ENCODE data around the gene SH3RF3.

Gene SH3RF3

DNA sequence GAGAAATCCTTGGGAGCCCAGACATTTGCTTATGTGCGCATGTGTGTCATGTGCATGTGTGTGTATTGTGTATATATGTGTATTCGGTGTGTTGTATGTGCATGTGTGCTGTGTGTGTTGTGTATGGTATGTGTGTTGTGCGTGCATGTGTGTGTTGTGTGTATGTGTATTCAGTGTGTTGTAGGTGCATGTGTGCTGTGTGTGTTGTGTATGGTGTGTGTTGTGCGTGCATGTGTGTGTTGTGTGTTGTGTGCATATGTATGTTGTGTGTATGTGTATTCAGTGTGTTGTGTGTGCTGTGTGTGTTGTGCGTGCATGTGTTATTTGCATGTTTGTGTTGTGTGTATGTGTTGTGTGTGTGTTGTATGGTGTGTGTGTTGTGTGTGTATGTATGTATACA is 136.9 kb downstream of the SH3RF3 start:
- TF ChIP-seq GATA3 (IDR thresholded peaks at IDR 0.05; ENCODE audit: low read depth, low read length) (no peak), GATA2 (IDR thresholded peaks at IDR 0.05; ENCODE audit: low read depth, low read length) (no peak)

DNA sequence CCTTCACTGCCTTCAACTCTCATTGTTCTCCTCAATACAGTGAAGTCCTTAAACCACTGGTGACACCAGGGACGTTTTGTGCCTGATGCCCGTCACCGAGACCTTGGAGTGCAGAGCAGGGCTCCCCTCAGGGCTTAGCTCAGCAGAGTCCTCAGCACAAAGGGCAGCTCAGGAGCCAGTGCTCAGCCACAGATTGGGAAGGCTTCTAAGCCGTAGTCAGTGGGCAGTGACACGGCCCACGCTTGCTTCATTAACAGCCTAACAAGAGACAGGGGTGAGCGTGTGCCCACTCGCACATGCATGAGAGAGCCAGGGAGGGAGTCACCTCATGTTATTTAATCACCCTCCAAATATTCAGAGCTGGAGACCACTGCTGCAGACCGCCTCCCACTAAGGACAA is 137.5 kb downstream of the SH3RF3 start:
- TF ChIP-seq GATA2 (IDR thresholded peaks at IDR 0.05; ENCODE audit: low read depth, low read length) = no peak
- no peak for TF ChIP-seq GATA3 (IDR thresholded peaks at IDR 0.05; ENCODE audit: low read depth, low read length)

DNA sequence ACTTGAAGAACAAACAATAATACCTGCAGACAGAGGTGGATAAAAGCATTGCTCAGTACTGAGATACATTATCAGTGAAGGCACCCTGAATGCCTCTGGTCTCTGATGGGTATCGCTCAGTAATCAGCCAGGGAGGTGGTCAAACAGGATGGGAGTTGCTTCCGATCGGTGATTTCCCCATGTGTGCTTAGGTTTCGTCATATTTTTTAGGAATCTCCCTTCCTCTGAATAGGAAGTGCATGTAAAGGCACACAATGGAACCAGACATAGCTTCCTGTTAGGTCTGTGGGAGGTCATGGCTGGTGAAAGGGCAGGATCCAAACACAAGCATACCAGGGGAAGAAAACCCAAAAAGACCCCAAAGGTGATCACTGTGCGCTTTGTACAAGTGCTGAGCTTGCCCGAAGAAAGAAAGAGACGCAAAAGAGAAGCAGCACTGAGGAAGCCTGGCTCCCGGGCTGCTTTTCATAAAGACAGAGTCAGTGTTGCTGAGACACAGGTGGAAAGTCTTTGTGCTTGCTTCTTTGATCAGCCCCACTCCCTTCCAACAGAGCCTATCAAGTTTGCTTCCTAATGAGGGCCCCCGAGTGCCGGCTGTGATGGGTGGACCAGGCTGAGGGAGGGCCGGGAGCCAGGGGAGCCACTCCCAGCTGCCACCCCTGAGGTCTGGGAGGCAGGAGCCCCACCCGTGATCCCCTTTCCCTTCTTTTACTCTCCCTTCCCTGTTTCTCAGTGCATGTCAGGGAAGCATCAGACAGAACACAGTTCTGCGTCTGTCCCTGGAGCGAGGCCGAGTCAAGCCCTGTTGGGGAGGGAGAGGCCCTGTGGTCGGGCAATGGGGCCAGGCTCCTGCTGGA is 138.2 kb downstream of the SH3RF3 start:
- TF ChIP-seq GATA2 (IDR thresholded peaks at IDR 0.05; ENCODE audit: low read depth, low read length) (no peak), GATA3 (IDR thresholded peaks at IDR 0.05; ENCODE audit: low read depth, low read length) (no peak)

- TF ChIP-seq GATA2 (IDR thresholded peaks at IDR 0.05; ENCODE audit: low read depth, low read length) = no peak
- TF ChIP-seq GATA3 (IDR thresholded peaks at IDR 0.05; ENCODE audit: low read depth, low read length) = no peak
These were observed 139.9 kb downstream of the SH3RF3 start for GRCh38 chr2:109268916-109269315.

DNA sequence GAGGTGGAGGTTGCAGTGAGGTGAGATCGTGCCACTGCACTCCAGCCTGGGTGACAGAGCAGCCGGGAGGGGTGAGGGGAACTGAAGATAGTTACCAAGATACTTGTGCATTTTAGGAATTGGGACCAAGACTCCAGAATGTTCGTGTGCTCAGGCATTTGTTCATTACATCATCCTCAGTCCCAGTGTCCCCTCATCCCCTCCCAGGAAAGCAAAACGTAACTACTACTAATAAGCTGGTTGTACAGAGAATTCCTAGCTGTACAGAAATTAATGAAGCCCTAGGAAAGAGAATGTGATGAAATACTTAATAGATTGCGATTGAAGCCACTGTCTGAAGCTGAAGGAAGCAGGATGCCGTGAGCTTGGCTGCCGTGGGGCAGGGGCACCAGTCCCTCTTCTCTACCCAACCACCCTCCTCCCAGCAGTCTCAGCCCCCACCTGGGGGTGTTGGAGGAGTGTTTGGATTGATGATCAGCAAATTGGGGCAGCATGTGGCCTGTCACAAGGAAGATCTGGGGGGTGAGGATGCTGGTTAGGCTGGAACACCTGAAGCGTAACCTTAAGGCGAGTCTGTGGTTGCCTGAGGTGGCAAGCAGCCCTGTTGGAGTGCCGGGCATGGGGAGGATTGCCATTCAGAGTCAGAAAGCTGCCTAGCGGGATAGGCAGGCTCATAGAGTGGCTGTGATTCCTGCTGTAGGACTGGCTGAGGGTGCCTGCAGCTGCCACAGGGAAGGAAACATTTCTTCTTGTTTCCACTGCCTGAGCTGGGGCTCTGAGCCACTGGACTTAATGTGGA is 140.9 kb downstream of the SH3RF3 start:
- TF ChIP-seq GATA3 (IDR thresholded peaks at IDR 0.05; ENCODE audit: low read depth, low read length) (no peak), GATA2 (IDR thresholded peaks at IDR 0.05; ENCODE audit: low read depth, low read length) (no peak)

DNA sequence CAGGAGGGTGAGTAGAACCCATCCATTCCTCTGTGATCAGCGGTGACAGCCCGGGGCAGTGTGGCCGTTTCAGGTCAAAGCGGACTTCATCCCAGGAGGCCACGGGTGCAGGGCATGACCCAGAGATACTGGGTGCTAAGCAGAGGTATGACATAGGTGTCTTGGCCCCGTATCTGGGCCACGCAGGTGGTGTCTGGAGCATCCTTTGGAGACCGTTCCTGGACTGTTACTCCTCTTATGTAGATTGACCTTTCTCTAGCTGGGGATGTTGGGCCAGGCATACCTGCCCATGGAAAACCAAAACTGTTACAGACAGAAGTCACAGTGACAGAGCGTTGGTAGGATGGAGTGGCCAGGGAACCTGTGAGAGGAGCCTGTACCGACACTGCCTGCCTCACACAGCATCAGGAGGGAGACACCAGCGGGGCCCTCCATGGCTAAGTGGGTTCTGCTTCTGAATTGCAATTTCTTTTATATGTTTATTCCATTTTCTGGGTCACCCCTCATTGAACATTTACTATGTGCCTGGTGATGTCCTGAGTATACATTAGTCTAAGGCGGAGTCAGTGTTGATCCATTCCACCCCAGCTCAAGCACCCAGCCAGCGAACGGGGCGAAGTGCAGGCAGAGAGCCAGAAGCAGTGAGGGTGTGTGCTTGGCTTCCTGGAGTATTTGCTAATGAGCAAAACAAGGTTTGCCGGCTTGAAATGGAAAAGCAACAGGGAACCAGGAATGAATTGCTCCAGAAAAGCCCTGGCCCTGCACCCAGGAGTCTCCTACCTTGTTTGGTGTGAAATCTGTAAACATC is 141.7 kb downstream of the SH3RF3 start:
- no peak for TF ChIP-seq GATA3 (IDR thresholded peaks at IDR 0.05; ENCODE audit: low read depth, low read length)

GRCh38 chr2:109271920-109272319 is 142.9 kb downstream of the SH3RF3 start:
- TF ChIP-seq GATA3 (IDR thresholded peaks at IDR 0.05; ENCODE audit: low read depth, low read length) = no peak
- no peak for TF ChIP-seq GATA2 (IDR thresholded peaks at IDR 0.05; ENCODE audit: low read depth, low read length)

- no peak for TF ChIP-seq GATA3 (IDR thresholded peaks at IDR 0.05; ENCODE audit: low read depth, low read length)
These were observed 143.5 kb downstream of the SH3RF3 start for GRCh38 chr2:109272461-109272860.

- TF ChIP-seq GATA3 (IDR thresholded peaks at IDR 0.05; ENCODE audit: low read depth, low read length) (no peak), GATA2 (IDR thresholded peaks at IDR 0.05; ENCODE audit: low read depth, low read length) (no peak)
These were observed 146.4 kb downstream of the SH3RF3 start for GRCh38 chr2:109275120-109276012.

DNA sequence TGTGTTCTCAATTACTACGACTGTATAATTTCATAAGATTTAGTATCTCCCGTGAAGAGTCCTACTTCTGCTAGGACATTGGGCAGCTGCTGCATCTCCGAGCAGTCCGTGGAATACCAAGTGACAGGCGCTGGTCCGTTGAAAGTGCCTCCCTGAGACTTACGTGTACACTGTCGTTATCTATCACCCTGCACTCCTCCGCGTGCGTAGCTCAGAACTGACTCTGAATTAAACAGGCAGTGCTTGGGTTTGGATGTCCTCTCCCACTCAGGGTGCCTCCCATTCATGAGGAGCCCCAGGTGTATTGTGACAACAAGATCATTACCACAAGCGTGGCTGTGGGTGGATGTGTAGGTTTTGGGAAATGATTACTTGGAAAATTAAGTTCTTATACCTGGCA is 148.4 kb downstream of the SH3RF3 start:
- TF ChIP-seq GATA2 (IDR thresholded peaks at IDR 0.05; ENCODE audit: low read depth, low read length) (no peak), GATA3 (IDR thresholded peaks at IDR 0.05; ENCODE audit: low read depth, low read length) (no peak)

GRCh38 chr2:109279243-109279860 is 150.3 kb downstream of the SH3RF3 start:
- TF ChIP-seq GATA2 (IDR thresholded peaks at IDR 0.05; ENCODE audit: low read depth, low read length) (no peak), GATA3 (IDR thresholded peaks at IDR 0.05; ENCODE audit: low read depth, low read length) (no peak)

DNA sequence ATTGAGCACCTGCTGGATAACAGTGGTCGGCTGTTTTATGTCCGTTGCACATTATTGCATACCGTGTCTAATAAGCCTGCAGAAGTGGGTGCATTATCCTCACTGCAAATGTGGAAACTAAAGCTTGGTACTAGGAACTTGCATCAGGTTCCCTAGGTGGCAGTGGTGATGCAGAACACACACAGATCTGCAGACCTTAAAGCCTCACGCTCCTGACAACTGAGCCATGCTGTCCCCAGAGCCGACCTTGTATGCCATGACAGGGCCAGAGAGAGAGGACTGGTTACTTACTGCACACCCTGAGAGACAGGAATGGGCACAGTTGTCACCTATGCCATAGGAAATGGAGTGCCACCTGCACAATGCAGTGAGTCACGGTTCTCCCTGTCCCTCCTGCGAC is 151.8 kb downstream of the SH3RF3 start:
- TF ChIP-seq GATA3 (IDR thresholded peaks at IDR 0.05; ENCODE audit: low read depth, low read length) (no peak), GATA2 (IDR thresholded peaks at IDR 0.05; ENCODE audit: low read depth, low read length) (no peak)

DNA sequence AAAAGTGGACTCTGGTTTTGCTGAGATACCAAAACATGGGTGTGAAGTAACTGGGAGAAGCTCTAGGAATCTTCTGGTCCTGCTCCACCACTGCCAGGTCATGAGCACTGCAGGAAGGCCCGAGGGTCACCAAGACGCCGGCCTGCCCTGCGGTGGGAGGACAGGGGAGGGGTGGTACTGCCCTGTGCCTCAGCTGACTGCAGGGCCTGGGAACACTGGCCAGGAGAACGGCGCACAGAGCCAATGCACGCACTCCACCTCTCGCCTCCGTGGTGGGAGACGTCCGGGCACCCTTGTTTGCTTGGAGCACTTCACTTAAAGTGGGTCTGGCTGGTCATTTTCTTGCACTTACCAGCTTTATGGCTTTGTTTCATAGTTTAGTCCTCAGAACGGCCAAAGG is 153.4 kb downstream of the SH3RF3 start:
- TF ChIP-seq GATA2 (IDR thresholded peaks at IDR 0.05; ENCODE audit: low read depth, low read length) (no peak), GATA3 (IDR thresholded peaks at IDR 0.05; ENCODE audit: low read depth, low read length) (no peak)
